SW 1271 (cell line): Measurements from ENCODE around the gene ALDH7A1.
"Not testable (repeated sequence)": the region's sequence is repeated elsewhere in the genome, so short reads cannot be mapped to it uniquely, and the experiment has no call there.

Experiments used
- DNase-seq, 2 experiments: peaks; one replicate each; lab custom pipeline; 2025; lab: John Stamatoyannopoulos, UW

Gene ALDH7A1

DNA sequence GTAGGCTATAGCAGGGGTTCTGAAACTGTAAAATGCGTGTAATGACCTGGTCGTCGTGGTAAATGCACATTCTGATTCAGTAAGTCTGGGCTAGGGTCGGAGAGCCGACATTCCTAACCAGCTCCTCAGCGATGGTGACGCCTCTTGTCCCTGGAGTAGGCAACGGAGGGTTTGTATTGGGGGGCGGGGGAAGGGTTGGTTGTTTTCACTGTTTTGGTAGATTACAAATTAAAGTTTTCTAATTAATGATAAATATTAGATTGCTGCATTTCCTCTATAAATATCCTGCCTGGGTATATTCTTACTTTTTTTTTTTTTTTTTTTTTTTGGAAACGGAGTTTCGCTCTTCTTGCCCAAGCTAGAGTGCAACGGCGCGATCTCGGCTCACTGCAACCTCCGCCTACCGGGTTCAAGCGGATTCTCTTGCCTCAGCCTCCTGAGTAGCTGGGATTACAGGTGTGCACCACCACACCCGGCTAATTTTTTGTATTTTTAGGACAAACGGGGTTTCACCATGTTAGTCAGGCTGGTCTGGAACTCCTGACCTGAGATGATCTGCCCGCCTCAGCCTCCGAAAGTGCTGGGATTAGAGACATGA is 566 bp upstream of the ALDH7A1 start:
- no peak for DNase-seq

DNA sequence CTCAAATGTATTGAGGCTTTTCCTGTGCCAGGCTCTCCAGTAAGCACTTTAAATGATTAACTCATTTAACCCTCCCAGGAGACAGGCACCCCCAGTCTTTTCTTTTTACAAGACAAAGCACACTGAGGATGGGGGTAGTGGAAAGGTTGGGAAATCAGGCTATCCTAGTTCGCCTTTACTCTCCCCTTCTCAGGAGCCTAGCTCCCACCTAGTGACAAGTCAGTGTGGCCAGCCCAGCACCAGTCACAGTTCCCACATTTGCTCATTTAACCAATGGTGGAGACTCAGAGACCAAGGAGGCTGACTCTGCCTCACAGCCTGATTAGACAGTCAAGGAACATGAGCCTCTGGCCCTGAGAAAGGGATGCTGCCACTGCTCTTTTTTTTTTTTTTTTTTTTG is 3.5 kb downstream of the ALDH7A1 start:
- DNase-seq, result no peak

DNA sequence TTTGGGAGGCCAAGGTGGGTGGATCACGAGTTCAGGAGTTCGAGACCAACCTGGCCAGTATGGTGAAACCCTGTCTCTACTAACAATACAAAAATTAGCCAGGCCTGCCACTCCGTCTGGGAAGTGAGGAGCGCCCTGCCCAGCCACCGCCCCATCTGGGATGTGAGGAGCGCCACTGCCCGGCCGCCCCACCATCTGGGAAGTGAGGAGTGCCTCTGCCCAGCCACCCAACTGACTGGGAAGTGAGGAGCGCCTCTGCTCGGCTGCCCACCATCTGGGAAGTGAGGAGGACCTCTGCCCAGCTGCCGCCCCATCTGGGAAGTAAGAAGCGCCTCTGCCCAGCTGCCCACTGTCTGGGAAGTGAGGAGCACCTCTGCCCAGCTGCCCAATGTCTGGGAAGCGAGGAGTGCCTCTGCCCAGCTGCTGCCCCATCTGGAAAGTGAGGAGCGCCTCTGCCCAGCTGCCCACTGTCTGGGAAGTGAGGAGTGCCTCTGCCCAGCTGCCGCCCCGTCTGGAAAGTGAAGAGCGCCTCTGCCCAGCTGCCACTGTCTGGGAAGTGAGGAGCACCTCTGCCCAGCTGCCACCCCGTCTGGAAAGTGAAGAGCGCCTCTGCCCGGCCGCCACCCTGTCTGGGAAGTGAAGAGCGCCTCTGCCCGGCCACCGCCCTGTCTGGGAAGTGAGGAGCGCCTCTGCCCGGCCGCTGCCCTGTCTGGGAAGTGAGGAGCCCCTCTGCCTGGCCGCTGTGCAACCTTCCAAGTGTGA is 5.3 kb downstream of the ALDH7A1 start:
- no peak for DNase-seq

DNA sequence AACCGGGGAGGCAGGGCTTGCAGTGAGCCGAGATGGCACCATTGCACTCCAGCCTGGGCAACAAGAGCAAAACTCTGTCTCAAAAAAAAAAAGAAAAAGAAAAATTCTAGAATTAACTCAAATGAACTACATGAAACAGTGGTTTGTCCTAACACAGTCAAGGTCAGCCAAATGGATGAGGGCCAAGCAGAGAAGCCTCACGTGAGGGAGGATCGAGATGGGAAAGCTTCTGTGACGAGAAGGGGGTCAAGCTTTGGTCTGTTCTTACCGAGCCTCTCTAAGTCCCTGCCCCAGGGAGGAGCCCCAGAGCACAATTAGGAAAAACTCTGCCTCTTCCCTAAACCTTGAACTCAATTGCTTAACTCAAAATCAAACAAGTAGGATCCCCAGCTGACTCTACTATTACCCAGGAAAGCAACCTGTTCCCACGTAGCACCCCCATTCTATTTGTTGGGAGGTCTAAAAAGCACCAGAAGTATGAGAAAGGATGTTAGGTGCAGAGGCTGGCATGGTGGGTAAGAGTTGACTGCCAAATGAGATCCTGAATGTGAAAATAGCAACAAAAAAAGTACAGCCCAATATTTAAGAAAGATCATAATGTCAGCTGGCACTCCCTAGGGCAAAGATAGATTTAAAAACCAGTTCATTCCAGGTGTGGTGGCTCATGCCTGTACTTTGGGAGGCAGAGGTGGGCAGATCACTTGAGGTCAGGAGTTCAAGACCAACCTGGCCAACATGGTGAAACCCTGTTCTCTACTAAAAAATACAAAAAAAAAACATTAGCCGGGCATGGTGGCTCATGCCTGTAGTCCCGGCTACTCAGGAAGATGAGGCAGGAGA is 7.2 kb downstream of the ALDH7A1 start:
- DNase-seq, result no peak

DNA sequence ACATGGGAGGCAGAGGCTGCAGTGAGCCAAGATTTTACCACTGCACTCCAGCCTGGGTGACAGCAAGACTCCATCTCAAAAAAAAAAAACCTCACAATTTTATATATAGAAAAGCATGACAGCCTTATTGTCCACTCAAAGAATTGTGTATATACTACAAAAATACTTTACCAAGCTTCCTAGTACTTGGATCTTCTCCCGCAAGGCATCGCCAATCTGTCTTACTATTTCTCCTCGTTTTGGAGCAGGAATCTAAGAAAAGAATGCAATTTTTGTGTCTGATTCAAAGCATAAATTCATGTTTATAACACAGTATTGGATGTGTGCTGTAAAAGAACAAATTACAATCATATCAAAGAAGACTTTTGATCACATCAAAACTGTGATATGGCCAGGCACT is 11.3 kb downstream of the ALDH7A1 start:
- DNase-seq, result no peak

DNA sequence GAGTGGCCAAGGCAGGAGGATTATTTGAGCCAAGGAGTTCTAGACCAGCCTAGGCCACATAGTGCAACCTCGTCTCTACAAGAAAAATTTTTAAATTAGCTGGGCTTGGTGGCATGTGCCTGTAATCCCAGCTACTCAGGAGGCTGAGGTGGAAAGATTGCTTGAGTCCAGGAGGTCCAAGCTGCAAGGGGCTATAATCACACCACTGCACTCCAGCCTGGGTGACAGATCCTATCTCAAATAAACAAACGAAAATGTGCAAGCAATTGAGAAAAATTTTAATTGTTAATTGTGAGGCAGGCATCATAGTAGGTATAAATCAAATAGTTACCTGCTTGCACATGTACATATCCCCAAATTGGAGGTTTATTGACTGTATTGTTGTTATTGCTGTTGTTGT is 15.3 kb downstream of the ALDH7A1 start:
- no peak for DNase-seq

DNA sequence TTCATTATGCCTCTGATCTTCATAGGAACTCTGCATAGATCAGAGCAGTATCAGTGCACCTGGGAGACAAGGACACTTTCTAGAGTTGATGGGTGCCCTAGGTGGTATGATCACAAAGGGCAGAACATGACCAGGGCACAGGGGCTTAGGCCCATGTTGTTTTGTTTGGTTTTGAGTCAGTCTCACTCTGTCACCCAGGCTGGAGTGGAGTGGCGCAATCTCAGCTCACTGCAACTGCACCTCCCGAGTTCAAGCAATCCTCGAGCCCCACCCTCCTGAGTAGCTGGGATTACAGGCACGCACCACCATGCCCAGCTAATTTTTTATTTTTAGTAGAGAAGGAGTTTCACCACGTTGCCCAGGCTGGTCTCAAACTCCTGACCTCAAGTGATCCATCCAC is 17.6 kb downstream of the ALDH7A1 start:
- DNase-seq, result no peak

DNA sequence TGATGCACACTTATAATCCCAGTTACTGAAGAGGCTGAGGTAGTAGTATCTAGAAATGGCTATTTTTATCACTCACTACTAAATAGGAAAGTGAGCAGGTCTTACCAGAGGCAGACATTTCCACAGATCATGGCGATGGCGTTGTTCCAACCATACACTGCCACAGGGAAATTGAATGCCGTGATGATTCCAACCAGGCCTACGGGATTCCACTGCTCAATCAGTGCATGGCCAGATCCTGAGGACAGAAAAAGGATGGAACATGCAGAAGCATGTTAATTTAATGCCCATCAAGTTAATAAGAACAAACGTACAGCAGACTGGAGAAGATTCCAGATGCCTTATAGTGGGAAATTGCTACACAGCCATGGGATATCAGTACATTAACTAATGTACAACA is 18.0 kb downstream of the ALDH7A1 start:
- no peak for DNase-seq

DNA sequence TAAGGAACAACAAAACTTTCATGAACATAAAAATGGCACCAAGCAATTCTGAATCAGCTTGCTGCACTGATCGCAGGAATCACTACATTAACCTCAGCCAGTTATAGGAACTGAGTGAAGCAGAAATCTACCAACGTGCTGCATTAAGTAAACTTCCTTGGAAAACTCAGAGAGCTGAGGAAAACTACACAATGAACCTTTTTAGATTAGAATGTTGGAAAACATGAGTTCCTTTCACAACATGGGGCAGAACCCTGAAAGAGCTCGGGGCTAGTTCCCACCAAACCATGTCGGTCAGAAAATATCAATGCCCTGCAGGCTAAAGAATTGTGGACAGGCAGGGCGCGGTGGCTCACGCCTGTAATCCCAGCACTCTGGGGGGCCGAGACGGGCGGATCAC is 19.4 kb downstream of the ALDH7A1 start:
- DNase-seq, result no peak

DNA sequence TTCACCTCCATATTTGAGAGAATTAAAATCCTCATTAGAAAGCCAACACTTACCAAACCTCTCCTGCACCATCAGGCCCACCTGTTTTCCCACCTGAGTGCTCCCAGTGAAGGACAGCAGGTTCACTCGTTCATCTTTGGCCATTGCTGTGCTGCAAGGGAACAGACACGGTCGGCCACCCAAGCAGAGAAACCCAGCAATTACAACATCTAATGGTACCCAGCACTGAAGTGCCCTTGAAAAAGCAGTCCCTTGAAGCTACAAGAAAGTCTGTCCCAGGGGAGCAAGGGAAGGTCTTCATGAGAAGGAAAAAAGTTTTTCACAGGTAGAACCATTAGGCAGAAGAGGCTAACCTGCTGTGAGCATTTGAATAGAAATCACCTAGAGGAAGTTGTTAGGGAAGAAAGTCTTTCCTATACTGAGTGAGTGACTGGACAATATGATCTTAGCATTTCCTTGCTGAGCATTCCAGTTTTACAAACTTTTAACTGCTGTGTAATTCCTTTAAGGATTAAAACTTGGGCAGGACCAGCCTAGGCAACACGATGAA is 26.7 kb downstream of the ALDH7A1 start:
- DNase-seq, result no peak

DNA sequence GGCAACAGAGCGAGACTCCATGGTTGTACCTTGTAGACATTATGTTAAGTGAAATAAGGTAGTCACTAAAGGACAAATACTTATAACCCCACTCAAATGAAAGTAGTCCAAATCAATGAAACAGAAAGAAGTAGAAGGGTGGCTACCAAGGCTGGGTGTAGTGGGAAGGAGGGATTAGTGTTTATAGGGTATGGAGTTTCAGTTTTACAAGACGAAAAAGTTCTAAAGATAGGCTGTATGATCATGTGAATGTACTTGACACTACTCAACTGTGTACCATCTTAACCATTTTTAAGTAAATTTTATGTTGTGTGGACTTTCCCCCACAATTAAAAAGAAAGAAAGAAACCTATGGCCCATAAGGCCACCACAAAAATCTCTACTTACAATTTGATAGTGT is 32.2 kb downstream of the ALDH7A1 start:
- DNase-seq, result no peak

DNA sequence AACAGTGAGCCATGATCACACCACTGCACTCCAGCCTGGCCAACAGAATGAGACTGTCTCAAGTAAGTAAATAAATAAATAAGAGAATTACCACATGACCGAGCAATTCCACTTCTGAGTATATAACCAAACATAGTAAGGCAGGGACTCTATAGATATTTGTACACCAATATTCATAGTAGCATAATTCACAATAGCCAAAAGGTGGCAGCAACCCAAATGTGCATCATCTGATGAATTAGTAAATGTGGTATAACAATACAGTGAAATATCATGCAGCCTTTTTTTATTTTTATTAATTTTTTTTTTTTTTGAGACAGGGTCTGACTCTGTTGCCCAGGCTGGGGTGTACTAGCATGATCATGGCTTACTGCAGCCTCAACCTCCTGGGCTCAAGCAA is 33.1 kb downstream of the ALDH7A1 start:
- DNase-seq, result no peak

DNA sequence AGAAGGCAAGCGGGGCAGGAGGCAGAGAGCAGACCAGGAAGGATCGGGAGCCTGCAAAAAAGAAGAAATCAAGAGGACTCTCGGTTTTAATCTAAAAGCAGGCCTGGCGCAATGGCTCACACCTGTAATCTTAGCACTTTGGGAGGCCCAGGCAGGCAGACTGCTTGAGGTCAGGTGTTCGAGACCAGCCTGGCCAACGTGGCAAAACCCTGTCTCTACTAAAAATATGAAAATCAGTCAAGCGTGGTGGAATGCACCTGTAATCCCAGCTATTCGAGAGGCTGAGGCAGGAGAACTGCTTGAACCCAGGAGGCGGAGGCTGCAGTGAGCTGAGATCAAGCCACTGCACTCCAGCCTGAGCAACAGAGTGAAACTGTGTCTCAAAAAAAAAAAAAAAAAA is 39.9 kb downstream of the ALDH7A1 start:
- DNase-seq, result not testable (repeated sequence)

DNA sequence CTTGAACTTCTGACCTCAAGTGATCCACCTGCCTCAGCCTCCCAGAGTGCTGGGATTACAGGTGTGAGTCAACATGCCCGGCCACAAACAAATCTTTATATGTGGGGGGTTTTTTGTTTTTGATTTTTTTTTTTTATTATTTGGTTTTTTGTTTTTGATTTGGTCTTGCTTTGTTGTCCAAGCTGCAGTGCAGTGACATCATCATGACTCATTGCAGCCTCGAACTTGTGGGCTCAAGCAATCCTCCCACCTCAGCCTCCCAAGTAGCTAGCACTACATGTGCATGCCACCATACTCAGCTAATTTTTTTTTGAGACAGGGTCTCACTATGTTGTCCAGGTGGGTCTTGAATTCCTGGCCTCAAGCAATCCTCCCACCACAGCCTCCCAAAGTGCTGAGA is 42.4 kb downstream of the ALDH7A1 start:
- DNase-seq, result no peak

DNA sequence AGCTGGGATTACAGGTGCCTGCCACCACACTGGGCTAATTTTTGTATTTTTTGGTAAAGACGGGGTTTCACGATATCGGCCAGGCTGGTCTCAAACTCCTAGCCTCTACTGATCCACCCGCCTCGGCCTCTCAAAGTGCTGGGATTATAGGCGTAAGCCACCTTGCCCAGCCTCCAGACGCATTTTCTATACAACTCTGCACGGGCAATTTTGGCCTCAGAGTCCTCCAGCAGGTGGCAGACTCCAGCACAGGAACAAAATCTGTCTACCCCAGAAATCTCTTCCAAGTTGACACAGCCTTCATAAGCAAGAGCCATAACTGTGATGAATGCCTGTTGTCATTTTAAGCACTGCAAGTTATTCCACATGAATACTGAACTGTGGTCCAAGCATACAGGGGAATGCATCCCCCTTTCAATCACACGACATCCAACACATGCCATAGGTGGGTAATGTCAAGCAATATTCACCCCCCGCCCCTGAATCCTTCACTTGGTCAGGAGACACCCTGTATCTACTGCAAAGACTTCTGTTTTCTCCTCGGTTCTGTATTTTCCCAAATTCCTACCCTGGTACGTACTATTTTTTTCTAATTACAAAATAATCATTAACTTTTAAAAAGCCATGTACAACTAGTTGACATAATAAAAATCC is 50.8 kb downstream of the ALDH7A1 start:
- peak in 1 of 2 experiments; percentile 34 for DNase-seq

DNA sequence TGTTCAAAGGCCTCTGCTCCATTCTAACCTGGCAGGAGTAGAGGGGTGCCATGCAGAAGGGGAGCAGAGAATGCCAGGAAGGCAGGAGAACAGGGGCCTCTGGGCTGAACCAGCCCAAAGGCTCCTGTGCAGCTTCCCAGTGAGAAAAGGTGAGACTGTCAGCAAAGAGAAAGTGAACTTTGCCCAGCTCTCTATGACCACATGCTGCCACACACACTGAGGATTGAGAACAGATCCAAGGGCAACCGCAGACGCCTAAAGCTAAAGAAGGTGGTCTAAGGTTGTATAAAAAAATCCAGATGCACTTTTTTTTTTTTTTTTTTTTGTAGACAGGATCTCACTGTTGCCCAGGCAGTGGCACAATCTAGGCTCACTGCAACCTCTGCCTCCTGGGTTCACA is 51.4 kb downstream of the ALDH7A1 start:
- no peak for DNase-seq

DNA sequence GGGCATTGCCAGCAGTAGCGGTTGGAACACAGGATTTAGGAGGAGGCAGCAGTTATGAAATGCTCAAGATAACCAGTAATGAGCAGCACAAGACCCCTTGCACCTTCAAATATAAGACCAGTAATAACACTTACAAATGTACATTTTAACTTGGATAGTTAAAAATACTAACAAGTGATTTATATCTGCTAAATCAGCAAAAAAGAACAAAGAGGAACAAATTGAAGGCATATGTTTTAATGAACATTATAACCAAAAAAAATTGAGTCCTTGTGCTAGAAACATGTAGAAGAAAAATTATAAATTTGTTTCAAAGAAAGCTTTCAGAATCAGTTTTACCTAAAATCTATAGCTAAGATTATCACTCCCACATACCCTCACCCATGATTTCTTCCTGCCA is 52.0 kb downstream of the ALDH7A1 start:
- DNase-seq, result no peak

DNA sequence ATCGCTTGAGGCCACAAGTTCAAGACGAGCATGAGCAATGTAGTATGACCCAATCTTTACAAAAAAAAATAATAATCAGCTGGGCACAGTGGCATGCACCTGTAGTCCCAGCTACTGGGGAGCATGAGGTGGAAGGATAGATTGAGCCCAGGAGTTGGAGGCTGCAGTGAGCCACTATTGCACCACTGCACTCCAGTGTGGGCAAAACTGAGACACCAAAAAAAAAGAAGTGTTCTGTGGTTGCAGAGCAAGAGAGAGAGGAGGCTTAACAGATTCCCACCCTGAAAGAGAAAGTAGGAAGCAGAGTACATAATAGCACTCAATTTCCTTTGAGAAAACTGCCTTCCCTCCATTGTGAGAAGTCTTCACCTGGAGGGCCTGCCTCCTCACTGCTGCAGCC is 52.6 kb downstream of the ALDH7A1 start:
- no peak for DNase-seq

DNA sequence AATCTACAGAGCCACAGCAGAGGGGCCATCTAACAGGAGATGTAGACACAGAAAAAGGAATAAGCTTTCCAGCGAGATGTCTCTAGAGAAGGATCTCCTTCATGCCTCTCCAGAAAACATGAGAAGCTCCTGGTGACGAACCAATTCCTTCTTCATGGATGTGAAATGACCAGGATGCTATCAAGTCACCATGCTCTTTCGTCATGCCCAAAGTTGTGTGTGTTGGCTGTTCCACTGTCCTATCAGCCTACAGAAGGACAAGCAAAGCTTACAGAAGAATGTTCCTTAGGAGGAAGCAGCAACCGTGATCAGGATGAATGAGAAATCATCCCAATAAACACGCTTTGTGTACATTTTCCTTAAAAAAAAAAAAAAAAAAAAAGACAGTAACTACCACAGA is 54.4 kb downstream of the ALDH7A1 start:
- DNase-seq, result no peak

DNA sequence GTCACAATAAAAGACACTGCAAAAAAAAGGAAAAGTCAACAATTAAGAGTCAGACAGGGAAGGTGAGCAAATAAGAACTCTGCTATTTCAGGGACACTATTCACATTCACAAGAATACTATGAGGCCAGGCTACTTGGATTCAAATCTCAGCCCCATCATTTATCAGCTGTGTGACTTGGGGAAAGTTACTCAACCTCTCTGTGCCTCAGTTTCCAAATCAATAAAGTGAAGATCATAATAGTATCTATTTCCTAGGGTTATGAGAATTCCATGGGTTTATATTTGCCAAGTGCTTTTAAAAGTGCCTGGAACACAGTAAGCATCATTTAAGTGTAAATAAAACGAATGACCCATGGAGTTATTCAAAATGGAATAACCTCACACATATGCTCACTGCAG is 56.4 kb downstream of the ALDH7A1 start:
- no peak for DNase-seq

DNA sequence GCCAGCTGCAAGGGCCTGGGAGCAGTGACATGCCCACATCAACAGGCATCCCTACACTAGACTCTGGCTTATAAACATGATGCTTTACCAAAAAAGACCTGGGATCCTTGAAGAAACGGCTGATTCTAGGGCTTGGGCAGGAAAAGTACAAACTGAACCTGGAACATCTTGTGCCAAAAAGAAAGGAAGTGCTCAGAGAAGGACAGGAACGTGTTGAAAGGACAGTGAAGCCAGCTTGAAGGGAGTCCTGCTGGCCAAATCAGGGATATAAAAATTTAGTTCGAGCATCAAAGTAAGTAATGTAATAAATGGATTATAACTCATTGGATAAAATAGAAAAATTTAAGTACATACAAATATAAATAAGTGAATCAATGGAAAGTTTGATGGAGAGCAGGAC is 58.1 kb downstream of the ALDH7A1 start:
- no peak for DNase-seq

DNA sequence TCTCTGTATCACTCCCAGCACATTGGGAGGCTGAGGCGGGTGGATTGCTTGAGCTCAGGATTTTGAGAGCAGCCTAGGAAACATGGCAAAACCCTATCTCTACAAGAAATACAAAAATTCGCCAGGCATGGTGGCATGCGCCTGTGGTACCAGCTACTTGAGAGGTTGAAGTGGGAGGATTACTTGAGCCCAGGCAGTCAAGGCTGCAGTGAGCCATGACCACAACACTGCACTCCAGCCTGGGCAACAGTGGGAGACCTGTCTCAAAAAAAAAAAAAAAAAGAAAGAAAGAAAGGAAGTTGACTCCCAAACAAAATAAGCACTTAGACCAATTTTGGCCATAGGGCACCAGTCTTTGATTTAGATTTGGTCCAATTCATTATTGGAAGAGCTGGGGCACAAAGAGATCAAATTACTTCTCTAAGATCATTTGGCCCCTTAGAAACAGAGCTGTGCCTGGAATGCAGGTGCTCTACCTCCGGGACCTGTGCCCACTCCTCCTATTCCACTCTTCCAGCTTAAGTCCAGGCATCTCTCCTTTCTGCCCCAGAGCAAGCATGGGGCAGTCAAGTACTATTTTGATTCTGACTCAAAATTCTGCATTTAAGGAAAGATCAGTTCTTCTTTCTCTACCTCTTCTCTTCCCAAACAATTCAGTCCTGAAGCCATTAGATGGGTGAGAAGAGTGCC is 59.0 kb downstream of the ALDH7A1 start:
- DNase-seq, result no peak
